DOHH2 (cell line): ENCODE results near the gene DCST1.

Experiments used
- H3F3A ChIP-seq: fragments of 200-600 bp; sonication (generic), shearing (Covaris generic); 2 replicates; pipeline ENCODE4 v1.6.0; 2016; ENCODE audit warnings: antibody characterized with exemption, mild to moderate bottlenecking; ENCODE audit not compliant: control insufficient read depth, insufficient read depth
- H3K27ac ChIP-seq: fragments of 200-600 bp; sonication (generic); 2 replicates; pipeline ENCODE4 v1.5.1; 2014; ENCODE audit warnings: low read depth, mild to moderate bottlenecking, low read length, moderate library complexity
- H3K27me3 ChIP-seq: fragments of 200-600 bp; sonication (generic); 2 replicates; pipeline ENCODE4 v1.6.1; 2014; ENCODE audit warnings: mild to moderate bottlenecking, low read length, mixed read lengths; ENCODE audit not compliant: control insufficient read depth
- H3K36me3 ChIP-seq: fragments of 200-600 bp; sonication (generic); 2 replicates; pipeline ENCODE4 v1.6.1; 2014; ENCODE audit warnings: mild to moderate bottlenecking, low read length, moderate library complexity, mixed read lengths; ENCODE audit not compliant: control insufficient read depth
- H3K4me1 ChIP-seq: fragments of 200-600 bp; sonication (generic); 2 replicates; pipeline ENCODE4 v1.6.1; 2014; ENCODE audit warnings: mild to moderate bottlenecking, low read length, mixed read lengths; ENCODE audit not compliant: control insufficient read depth
- H3K4me2 ChIP-seq: fragments of 200-600 bp; sonication (generic); 2 replicates; pipeline ENCODE4 v1.6.0; 2014; ENCODE audit warnings: mild to moderate bottlenecking, low read length, moderate library complexity
- H3K4me3 ChIP-seq: fragments of 200-600 bp; sonication (generic); 2 replicates; pipeline ENCODE4 v1.5.1; 2014; ENCODE audit warnings: mild to moderate bottlenecking, low read length, mixed read lengths
- H3K79me2 ChIP-seq: fragments of 200-600 bp; sonication (generic); 2 replicates; pipeline ENCODE4 v1.6.1; 2014; ENCODE audit warnings: mild to moderate bottlenecking, low read length, mixed read lengths; ENCODE audit not compliant: control insufficient read depth
- H3K9me2 ChIP-seq: fragments of 200-600 bp; sonication (generic); replicated peaks from 2 replicates; pipeline ENCODE4 v1.6.1; 2014; ENCODE audit warnings: mild to moderate bottlenecking, low read length, mixed read lengths; ENCODE audit not compliant: control insufficient read depth
- H3K9me3 ChIP-seq: fragments of 200-600 bp; sonication (generic); 2 replicates; pipeline ENCODE4 v1.6.1; 2014; ENCODE audit warnings: antibody characterized with exemption, low read length, mixed read lengths; ENCODE audit not compliant: control insufficient read depth, insufficient read depth
- H4K20me1 ChIP-seq: fragments of 200-600 bp; sonication (generic); 2 replicates; pipeline ENCODE4 v1.6.0; 2014; ENCODE audit warnings: low read depth, mild to moderate bottlenecking, antibody characterized with exemption, low read length, moderate library complexity; ENCODE audit not compliant: control insufficient read depth, insufficient read depth
- EZH2phosphoT487 ChIP-seq: fragments of 200-600 bp; sonication (generic); IDR thresholded peaks from 2 replicates; pipeline ENCODE4 v1.6.1; 2017; ENCODE audit warnings: borderline replicate concordance, mild to moderate bottlenecking, antibody characterized with exemption, low read length, moderate library complexity, mixed read lengths
- TF ChIP-seq, protein P1 (sequence below): fragments of 200-600 bp; sonication (generic); IDR thresholded peaks from one replicate; pipeline ENCODE4 v1.5.1; 2014; ENCODE audit warnings: antibody characterized with exemption, mild to moderate bottlenecking, low read depth, low read length; ENCODE audit not compliant: poor library complexity, severe bottlenecking

Gene DCST1

DNA sequence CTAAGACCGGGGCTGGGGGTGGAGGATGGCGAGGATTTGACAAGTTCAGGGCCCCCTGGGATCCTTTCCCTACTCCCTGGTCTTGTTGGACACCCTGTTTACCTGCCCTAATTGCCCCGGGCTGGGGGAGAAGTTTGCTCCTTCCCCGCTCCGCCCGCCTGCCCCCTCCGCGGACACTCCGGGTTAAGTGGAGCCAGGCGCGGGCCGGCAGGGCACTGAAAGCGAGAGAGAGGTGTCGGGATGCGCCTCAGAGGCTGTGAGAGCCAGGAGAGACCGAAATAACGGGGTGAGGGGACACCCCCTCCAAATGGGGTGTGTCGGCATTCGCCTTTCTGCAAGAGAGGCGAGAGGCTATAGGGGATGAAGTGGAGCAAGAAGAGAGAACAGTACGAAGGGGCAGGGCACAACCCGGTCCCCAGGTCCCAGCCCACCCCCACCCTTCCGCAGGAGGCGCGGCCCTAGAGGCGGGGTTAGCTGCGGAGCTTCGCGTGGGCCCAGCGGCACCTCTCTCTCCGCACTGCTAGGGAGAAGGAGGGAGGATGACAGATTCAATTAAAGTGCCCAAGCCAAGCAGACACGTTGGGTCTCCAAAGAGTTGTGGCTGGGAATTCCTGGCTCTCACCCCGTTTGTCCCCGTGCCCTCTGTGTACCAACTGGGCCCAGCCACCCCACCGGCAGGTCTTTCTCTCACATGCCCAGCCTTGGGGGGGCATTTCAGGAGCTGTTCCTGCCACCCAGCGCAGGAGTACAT is 48.9 kb downstream of the DCST1 start:
- H3K27ac ChIP-seq, result no peak overlapping the region
- H3K27me3 ChIP-seq, result peaks cover 61% of the 10 kb centered on the region

GRCh38 chr1:155083052-155083541 is 49.5 kb downstream of the DCST1 start:
- H3K27me3 ChIP-seq, result peaks cover 61% of the 10 kb centered on the region
- H3F3A ChIP-seq, result peaks cover 20% of the 10 kb centered on the region
- peak overlapping the region; percentile 76 for H3K4me2 ChIP-seq
- no peaks in the 10 kb centered on the region for H3K9me3 ChIP-seq
- H3K9me2 ChIP-seq, result no peaks in the 10 kb centered on the region
- no peaks in the 10 kb centered on the region for H3K79me2 ChIP-seq
- 0 out of 2 replicates have a peak overlapping the region, but pooled peaks have one; percentile 8 for H3K4me3 ChIP-seq
- H3K27ac ChIP-seq, result no peak overlapping the region
- H3K36me3 ChIP-seq, result no peaks in the 10 kb centered on the region
- peaks cover 83% of the 10 kb centered on the region for H3K4me1 ChIP-seq
- TF ChIP-seq, protein P1, sequence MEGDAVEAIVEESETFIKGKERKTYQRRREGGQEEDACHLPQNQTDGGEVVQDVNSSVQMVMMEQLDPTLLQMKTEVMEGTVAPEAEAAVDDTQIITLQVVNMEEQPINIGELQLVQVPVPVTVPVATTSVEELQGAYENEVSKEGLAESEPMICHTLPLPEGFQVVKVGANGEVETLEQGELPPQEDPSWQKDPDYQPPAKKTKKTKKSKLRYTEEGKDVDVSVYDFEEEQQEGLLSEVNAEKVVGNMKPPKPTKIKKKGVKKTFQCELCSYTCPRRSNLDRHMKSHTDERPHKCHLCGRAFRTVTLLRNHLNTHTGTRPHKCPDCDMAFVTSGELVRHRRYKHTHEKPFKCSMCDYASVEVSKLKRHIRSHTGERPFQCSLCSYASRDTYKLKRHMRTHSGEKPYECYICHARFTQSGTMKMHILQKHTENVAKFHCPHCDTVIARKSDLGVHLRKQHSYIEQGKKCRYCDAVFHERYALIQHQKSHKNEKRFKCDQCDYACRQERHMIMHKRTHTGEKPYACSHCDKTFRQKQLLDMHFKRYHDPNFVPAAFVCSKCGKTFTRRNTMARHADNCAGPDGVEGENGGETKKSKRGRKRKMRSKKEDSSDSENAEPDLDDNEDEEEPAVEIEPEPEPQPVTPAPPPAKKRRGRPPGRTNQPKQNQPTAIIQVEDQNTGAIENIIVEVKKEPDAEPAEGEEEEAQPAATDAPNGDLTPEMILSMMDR, result no peak
- no peak for TF ChIP-seq EZH2phosphoT487
- no peaks in the 10 kb centered on the region for H4K20me1 ChIP-seq

More for the DNA sequence above, 48.9 kb downstream of the DCST1 start:
- no peaks in the 10 kb centered on the region for H3K79me2 ChIP-seq
- H3K36me3 ChIP-seq, result no peaks in the 10 kb centered on the region
- H3F3A ChIP-seq, result peaks cover 14% of the 10 kb centered on the region
- peak overlapping the region; percentile 76 for H3K4me2 ChIP-seq
- peak overlapping the region; percentile 59 for H3K4me3 ChIP-seq
- H4K20me1 ChIP-seq, result no peaks in the 10 kb centered on the region
- peak; percentile 97 for TF ChIP-seq EZH2phosphoT487
- TF ChIP-seq, protein P1, result no peak
- H3K4me1 ChIP-seq, result peaks cover 89% of the 10 kb centered on the region
- H3K9me2 ChIP-seq, result no peaks in the 10 kb centered on the region
- H3K9me3 ChIP-seq, result no peaks in the 10 kb centered on the region

DNA sequence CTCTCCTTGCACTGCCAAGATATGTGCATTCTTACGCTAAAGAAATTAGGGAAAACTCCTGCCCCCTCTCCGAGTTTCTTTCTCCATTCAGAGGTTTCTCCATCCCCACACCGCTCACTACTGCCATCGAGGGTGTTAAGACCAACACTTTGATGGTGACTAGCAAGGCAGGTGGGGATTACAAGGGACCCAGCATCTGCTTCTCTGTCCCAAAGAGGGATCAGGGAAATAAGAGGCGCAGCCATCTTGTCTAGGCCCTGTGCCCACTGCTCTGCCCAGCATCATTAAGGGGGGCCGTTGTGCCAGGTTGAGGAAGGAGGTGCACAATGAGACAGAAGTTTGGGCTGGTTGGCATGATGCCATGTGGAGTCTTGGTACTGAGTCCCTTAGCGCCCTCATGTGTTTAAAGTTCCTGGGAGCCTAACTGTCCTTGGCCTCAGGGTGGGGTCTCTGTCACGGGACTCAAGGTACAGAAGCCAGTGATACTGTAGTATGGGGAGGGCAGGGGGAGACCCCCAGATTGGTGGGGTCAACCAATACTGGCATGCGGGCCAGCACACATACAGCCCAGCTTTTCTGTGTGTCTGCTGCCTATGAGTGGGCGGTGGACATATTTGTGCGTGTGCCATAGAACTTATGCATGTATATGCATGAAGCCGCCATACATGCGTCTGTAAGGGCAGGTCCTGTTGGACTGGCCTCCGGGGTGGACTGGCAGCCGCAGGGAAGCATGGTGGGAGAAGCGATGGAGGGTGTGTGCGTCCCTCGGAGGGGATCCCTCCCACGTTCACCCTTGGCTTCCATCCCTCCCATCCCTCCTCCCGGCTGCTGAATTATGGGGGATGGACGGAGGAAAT is 50.5 kb downstream of the DCST1 start:
- no peaks in the 10 kb centered on the region for H3K9me2 ChIP-seq
- H3K36me3 ChIP-seq, result no peaks in the 10 kb centered on the region
- peaks cover 20% of the 10 kb centered on the region for H3F3A ChIP-seq
- peaks cover 73% of the 10 kb centered on the region for H3K4me1 ChIP-seq
- H3K4me2 ChIP-seq, result peak overlapping the region; percentile 96
- H3K9me3 ChIP-seq, result no peaks in the 10 kb centered on the region
- no peaks in the 10 kb centered on the region for H3K79me2 ChIP-seq
- peaks cover 52% of the 10 kb centered on the region for H3K27me3 ChIP-seq
- TF ChIP-seq, protein P1, result peak; percentile 61
- no peak for TF ChIP-seq EZH2phosphoT487
- peak overlapping the region; percentile 87 for H3K4me3 ChIP-seq
- no peaks in the 10 kb centered on the region for H4K20me1 ChIP-seq
- peak overlapping the region; percentile 90; the same call in 1 of the 2 replicates for H3K27ac ChIP-seq
